Measurements from ENCODE around the gene SGCE.

Gene SGCE

DNA sequence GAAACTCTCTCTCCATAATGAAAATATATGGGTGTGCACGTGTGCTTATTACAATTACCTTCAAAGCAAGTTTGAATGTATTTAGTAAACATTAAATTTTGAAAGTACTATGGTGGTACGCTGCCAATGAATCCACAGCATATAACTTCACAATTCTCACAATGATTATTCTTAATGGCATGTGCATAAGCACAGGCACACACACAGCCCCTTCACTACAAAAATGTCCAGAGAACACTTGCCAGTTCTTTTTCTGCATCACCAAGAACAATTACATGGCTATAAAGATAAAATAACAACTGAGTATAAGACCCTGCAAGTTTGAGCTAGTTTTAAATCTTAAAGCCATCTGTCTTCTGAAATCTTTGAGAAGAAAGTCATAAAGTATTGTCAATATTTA is 22.2 kb downstream of the SGCE start:
- no peaks in the 10 kb centered on the region for H3K79me2 ChIP-seq (ENCODE audit: insufficient read depth, low read length)
- H4K20me1 ChIP-seq (ENCODE audit: insufficient read depth, low read length) = no peaks in the 10 kb centered on the region
- no peaks in the 10 kb centered on the region for H3K36me3 ChIP-seq (ENCODE audit: insufficient read depth, low read length)
- no peaks in the 10 kb centered on the region for H3K9me2 ChIP-seq (ENCODE audit: low read depth, low read length)
- H3K4me1 ChIP-seq (ENCODE audit: insufficient read depth, low read length, severe bottlenecking) = peaks cover 8% of the 10 kb centered on the region
- no peak overlapping the region for H3K27ac ChIP-seq (ENCODE audit: low read depth, low read length, poor library complexity, severe bottlenecking)
- no peaks in the 10 kb centered on the region for H3K9me3 ChIP-seq (ENCODE audit: low read length)
- TF ChIP-seq, protein P1, sequence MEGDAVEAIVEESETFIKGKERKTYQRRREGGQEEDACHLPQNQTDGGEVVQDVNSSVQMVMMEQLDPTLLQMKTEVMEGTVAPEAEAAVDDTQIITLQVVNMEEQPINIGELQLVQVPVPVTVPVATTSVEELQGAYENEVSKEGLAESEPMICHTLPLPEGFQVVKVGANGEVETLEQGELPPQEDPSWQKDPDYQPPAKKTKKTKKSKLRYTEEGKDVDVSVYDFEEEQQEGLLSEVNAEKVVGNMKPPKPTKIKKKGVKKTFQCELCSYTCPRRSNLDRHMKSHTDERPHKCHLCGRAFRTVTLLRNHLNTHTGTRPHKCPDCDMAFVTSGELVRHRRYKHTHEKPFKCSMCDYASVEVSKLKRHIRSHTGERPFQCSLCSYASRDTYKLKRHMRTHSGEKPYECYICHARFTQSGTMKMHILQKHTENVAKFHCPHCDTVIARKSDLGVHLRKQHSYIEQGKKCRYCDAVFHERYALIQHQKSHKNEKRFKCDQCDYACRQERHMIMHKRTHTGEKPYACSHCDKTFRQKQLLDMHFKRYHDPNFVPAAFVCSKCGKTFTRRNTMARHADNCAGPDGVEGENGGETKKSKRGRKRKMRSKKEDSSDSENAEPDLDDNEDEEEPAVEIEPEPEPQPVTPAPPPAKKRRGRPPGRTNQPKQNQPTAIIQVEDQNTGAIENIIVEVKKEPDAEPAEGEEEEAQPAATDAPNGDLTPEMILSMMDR (IDR thresholded peaks at IDR 0.05; ENCODE audit: low read length) = no peak
- TF ChIP-seq EZH2 (IDR thresholded peaks at IDR 0.05; ENCODE audit: borderline replicate concordance, low read length) = no peak
- H3K4me3 ChIP-seq (ENCODE audit: low read depth, low read length, poor library complexity, severe bottlenecking) = no peak overlapping the region
- no peaks in the 10 kb centered on the region for H3K27me3 ChIP-seq (ENCODE audit: insufficient read depth, low read length)
- H3K4me2 ChIP-seq (ENCODE audit: low read length) = no peak overlapping the region
- no peak overlapping the region for H2AFZ ChIP-seq (ENCODE audit: low read length)
- no peak overlapping the region for H3K9ac ChIP-seq (ENCODE audit: low read length)
- H3F3A ChIP-seq (ENCODE audit: insufficient read depth, low read length) = no peaks in the 10 kb centered on the region

DNA sequence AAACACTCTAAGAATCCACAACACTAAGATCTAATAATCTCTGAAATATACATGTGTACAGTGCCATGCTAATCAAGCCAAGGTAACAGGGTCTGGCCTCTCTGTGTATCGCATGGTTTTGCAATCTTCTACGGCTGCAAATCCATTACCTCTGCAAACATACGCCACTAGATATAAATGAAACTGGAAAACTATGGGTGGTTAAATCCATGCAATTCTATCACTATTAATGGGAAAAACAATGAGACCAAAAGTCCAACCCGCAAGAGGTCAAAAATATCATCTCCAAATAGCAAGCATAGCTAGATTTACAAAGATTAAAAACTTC is 23.0 kb downstream of the SGCE start:
- H3K9ac ChIP-seq (ENCODE audit: low read length) = no peak overlapping the region
- no peaks in the 10 kb centered on the region for H3K9me3 ChIP-seq (ENCODE audit: low read length)
- no peak for TF ChIP-seq EZH2 (IDR thresholded peaks at IDR 0.05; ENCODE audit: borderline replicate concordance, low read length)
- TF ChIP-seq, protein P1 (IDR thresholded peaks at IDR 0.05; ENCODE audit: low read length) = no peak

DNA sequence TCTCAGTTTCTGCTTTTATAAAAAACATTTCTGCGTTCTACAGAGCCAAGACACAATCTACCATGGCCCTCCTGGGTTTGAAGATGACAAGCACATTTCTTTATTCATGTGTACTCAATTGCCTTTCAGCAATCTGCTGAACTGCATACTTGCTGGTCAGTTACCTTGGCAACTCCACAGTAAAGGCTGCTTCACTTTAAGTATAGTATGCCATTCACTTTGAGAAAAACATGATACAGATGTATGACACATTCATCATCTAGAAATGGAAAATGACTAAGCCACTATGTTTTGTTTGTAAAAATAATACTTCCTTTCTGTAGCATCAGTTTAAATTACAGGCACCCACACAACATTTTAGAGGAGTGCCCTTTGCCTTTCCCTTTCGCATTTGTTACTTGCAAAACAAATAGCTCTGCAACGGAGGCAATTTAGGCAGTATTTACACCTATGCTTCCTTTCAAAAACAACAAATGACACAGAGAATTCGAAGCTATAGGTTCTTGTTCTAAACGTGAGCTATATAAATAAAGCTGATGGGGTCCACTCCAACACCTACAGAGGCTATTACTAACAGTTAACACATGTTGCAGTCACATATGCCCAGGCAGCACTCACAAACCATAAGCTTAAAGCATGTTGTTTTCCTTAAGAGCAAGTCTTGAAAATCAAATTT is 23.5 kb downstream of the SGCE start:
- H3K27ac ChIP-seq (ENCODE audit: low read depth, low read length, poor library complexity, severe bottlenecking) = no peak overlapping the region
- no peaks in the 10 kb centered on the region for H3K79me2 ChIP-seq (ENCODE audit: insufficient read depth, low read length)
- H2AFZ ChIP-seq (ENCODE audit: low read length) = no peak overlapping the region
- H3K9me3 ChIP-seq (ENCODE audit: low read length) = no peaks in the 10 kb centered on the region
- H3K9me2 ChIP-seq (ENCODE audit: low read depth, low read length) = no peaks in the 10 kb centered on the region
- no peak overlapping the region for H3K9ac ChIP-seq (ENCODE audit: low read length)
- H3K4me2 ChIP-seq (ENCODE audit: low read length) = no peak overlapping the region
- no peaks in the 10 kb centered on the region for H3F3A ChIP-seq (ENCODE audit: insufficient read depth, low read length)
- no peak for TF ChIP-seq EZH2 (IDR thresholded peaks at IDR 0.05; ENCODE audit: borderline replicate concordance, low read length)
- TF ChIP-seq, protein P1 (IDR thresholded peaks at IDR 0.05; ENCODE audit: low read length) = no peak
- no peaks in the 10 kb centered on the region for H3K27me3 ChIP-seq (ENCODE audit: insufficient read depth, low read length)
- no peaks in the 10 kb centered on the region for H4K20me1 ChIP-seq (ENCODE audit: insufficient read depth, low read length)
- peaks cover 8% of the 10 kb centered on the region for H3K4me1 ChIP-seq (ENCODE audit: insufficient read depth, low read length, severe bottlenecking)
- H3K36me3 ChIP-seq (ENCODE audit: insufficient read depth, low read length) = no peaks in the 10 kb centered on the region
- H3K4me3 ChIP-seq (ENCODE audit: low read depth, low read length, poor library complexity, severe bottlenecking) = no peak overlapping the region

More for the DNA sequence above, 23.0 kb downstream of the SGCE start:
- H3K4me3 ChIP-seq (ENCODE audit: low read depth, low read length, poor library complexity, severe bottlenecking) = no peak overlapping the region
- H4K20me1 ChIP-seq (ENCODE audit: insufficient read depth, low read length) = no peaks in the 10 kb centered on the region
- no peak overlapping the region for H2AFZ ChIP-seq (ENCODE audit: low read length)
- no peaks in the 10 kb centered on the region for H3K36me3 ChIP-seq (ENCODE audit: insufficient read depth, low read length)
- no peak overlapping the region for H3K27ac ChIP-seq (ENCODE audit: low read depth, low read length, poor library complexity, severe bottlenecking)
- H3K79me2 ChIP-seq (ENCODE audit: insufficient read depth, low read length) = no peaks in the 10 kb centered on the region
- H3F3A ChIP-seq (ENCODE audit: insufficient read depth, low read length) = no peaks in the 10 kb centered on the region
- peaks cover 8% of the 10 kb centered on the region for H3K4me1 ChIP-seq (ENCODE audit: insufficient read depth, low read length, severe bottlenecking)
- no peak overlapping the region for H3K4me2 ChIP-seq (ENCODE audit: low read length)
- no peaks in the 10 kb centered on the region for H3K27me3 ChIP-seq (ENCODE audit: insufficient read depth, low read length)
- H3K9me2 ChIP-seq (ENCODE audit: low read depth, low read length) = no peaks in the 10 kb centered on the region

Data from OCI-LY1 (cell line).